ENCODE measurements around the gene PIGQ. TPM values are rescaled to one million over a fixed set of nuclear protein-coding genes. Genes with fewer than 3 reads are reported as not detected.

The PIGQ gene
- total RNA-seq, 4 donors from 2014 or later: 30.4 to 42.4 (median 36.8) TPM

DNA sequence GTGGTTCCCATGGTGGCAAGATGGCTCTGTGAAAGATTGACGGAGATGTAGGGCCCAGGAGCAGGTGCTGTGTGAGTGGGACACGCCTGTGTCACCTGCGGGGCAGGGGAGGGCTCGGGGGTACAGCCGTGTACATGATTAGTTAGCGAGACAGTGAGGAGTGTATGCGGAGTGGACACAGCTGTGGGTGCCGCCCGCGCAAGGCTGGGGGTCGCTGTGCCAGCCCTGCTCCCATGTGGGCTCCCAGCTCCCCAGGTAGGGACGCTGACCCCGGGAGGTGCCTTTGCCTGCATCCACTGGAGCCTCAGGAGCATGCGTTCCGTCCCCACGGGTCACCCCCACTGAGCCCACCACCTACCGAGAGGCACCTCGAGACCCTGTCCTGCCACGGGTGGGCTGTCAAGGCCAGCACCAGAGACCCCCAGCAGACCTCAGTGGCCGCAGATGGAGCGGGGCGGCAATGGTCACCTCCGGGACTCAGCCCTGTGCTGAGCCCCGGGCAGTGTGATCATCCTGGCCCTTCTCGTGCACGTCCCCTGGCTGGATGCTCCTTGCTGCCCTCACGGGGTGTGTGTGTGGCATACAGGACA lies 34.8 kb upstream of the PIGQ start:
- Histone ChIP-seq H3K27me3 (no peaks in the 10 kb centered on the region), H3K4me1 (peaks cover 0 to 38% (median 7%) of the 10 kb centered on the region in 3 donors), H3K9me3 (no peaks in the 10 kb centered on the region), H3K27ac (no peak overlapping the region), H3K4me3 (no peak overlapping the region), H3K36me3 (peaks cover 0 to 64% of the 10 kb centered on the region in 2 donors)
- ATAC-seq: no peak
- WGBS, 2 donors (ENCODE audit: low coverage in 1 of 2): 60% methylated on average over 1 of the region's 27 CpGs; no CpG with 5 or more reads in 1 of the 2 donors
- TF ChIP-seq POLR2A (IDR thresholded peaks at IDR 0.05) (no peak), POLR2AphosphoS5 (IDR thresholded peaks at IDR 0.05) (no peak), EP300 (IDR thresholded peaks at IDR 0.05) (no peak)
- TF ChIP-seq, protein P1, sequence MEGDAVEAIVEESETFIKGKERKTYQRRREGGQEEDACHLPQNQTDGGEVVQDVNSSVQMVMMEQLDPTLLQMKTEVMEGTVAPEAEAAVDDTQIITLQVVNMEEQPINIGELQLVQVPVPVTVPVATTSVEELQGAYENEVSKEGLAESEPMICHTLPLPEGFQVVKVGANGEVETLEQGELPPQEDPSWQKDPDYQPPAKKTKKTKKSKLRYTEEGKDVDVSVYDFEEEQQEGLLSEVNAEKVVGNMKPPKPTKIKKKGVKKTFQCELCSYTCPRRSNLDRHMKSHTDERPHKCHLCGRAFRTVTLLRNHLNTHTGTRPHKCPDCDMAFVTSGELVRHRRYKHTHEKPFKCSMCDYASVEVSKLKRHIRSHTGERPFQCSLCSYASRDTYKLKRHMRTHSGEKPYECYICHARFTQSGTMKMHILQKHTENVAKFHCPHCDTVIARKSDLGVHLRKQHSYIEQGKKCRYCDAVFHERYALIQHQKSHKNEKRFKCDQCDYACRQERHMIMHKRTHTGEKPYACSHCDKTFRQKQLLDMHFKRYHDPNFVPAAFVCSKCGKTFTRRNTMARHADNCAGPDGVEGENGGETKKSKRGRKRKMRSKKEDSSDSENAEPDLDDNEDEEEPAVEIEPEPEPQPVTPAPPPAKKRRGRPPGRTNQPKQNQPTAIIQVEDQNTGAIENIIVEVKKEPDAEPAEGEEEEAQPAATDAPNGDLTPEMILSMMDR (IDR thresholded peaks at IDR 0.05): no peak

DNA sequence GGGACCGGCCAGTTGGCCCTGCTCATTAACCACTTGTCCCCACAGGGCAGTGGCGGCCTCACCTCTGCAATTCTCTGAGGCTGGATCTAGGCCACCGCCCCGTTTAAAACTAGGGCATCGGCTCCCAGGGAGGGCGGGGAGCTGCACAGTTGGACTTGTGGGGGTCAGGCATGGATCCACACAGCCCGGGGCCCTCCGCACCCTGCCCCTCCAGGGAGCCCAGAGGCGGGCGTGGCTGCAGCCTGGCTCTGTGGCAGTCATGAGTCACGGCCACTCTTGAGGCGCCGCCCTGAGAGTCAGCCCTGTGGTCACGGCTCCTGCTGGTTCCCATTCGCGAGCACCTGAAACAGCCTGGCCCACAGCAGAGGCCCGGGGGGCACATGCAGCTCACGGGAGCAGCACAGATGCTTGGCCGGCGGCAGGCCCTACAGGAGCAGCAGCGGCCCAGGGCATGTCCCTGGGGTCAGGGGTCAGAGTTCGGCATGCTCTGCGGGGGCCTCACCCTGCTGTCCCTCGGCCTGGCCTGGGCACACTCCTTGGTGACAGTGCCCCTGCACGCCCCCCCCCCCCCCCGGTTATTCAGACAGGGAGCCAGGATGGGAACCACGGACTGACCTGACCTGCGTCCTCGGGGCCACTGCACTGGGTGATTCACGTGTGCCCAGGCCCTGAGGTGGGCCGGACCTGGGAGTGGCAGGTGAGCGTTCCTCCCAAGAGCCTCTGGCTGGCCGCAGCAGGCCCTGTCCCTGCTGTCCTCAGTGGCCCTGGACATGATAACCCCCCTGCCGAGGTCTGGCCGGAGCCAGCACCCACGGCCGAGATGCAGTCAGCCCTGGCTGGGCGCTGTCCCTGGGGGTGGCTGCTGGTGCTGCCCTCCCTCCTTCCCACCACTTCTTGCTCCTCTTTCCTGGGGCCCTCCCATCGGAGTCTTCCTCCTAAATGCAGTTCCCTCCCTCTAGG lies 34.0 kb upstream of the PIGQ start:
- H3K9me3 ChIP-seq: no peaks in the 10 kb centered on the region
- peak; percentile 56 for ATAC-seq
- no peak for TF ChIP-seq POLR2AphosphoS5 (IDR thresholded peaks at IDR 0.05)
- TF ChIP-seq EP300 (IDR thresholded peaks at IDR 0.05): no peak
- no peak for TF ChIP-seq POLR2A (IDR thresholded peaks at IDR 0.05)
- TF ChIP-seq, protein P1 (IDR thresholded peaks at IDR 0.05): no peak
- H3K4me3 ChIP-seq: no peak overlapping the region
- H3K27ac ChIP-seq: no peak overlapping the region
- WGBS, 2 donors (ENCODE audit: low coverage in 1 of 2): 97 to 100% methylated on average over 2 to 5 of the region's 39 CpGs
- no peaks in the 10 kb centered on the region for H3K27me3 ChIP-seq
- peaks cover 0 to 69% of the 10 kb centered on the region in 2 donors for H3K36me3 ChIP-seq
- peaks cover 0 to 31% (median 0%) of the 10 kb centered on the region in 3 donors for H3K4me1 ChIP-seq

DNA sequence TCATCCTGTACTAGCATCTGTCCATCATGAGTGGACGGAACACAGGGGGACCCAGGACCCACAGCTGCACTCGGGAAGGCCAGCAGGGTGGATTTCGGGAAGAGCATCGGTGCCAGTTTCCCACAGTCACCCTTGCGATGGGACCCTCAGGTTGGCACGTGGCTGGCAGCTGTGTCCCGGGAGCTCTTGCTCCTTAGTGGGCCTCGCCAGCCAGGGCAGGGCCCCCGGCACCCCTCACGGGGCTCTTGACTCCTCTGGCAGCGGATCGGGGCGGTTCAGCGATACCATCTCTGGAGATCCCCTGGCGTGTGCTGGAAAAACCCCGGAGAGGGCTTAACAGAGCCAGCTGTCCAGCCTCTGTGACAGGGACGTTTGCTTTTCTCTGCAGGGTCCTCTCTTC lies 33.0 kb upstream of the PIGQ start:
- no CpG with 5 or more reads among the region's 17 CpGs for WGBS, 2 donors (ENCODE audit: low coverage in 1 of 2)
- TF ChIP-seq POLR2A (IDR thresholded peaks at IDR 0.05) (no peak), EP300 (IDR thresholded peaks at IDR 0.05) (no peak), POLR2AphosphoS5 (IDR thresholded peaks at IDR 0.05) (no peak)
- TF ChIP-seq, protein P1 (IDR thresholded peaks at IDR 0.05): no peak
- H3K36me3 ChIP-seq: peaks cover 0 to 79% of the 10 kb centered on the region in 2 donors
- H3K9me3 ChIP-seq: no peaks in the 10 kb centered on the region
- H3K4me3 ChIP-seq: no peak overlapping the region
- H3K27me3 ChIP-seq: no peaks in the 10 kb centered on the region
- H3K27ac ChIP-seq: no peak overlapping the region
- H3K4me1 ChIP-seq: peaks cover 0 to 25% (median 0%) of the 10 kb centered on the region in 3 donors
- no peak for ATAC-seq

DNA sequence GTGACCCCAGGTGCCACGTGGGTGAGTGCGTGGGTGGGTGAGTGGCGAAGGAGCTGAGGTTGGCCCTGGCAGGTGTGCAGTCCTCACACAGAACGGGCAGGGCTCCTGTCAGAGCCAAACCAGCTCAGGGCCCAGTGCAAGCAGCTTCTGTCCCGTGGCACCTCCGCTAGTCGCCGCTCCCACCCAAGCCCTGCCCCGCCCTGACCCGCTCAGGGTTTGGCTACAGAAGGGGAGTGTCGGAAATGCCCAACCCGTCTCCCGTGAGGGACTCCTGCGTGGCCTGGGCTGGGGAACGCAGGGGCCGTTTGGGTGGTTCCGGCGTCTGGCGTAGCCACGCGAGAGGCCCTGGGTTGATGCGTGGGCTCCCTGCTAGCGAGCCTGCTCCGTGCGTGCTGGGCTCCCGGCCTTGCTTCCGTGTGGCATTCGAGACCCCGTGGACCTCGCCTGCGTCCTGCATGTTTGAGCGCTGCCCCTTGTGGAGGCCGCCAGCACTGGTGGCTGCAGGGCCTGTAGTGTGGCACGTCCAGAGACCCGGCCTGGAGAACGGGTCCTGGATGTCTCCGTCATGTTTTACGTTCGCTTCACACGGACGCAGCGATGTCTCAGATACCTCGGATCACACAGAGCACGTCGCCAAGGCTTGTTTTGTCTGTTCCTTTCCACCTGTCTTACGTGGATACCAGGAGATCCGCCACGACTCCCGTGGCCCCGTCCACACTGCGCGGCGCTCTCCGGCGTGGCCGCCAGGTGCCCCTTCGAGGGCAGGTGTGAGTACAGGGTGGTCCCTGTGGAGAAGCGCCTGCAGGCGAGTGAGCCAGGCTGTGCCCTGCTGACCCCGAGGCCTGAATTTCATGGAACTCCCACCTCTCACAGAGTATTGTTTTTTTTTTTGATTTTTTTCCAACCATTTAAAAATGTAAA lies 32.1 kb upstream of the PIGQ start:
- H3K4me1 ChIP-seq: peaks cover 0 to 25% (median 0%) of the 10 kb centered on the region in 3 donors
- no peaks in the 10 kb centered on the region for H3K27me3 ChIP-seq
- TF ChIP-seq POLR2A (IDR thresholded peaks at IDR 0.05): no peak
- no peak for TF ChIP-seq EP300 (IDR thresholded peaks at IDR 0.05)
- TF ChIP-seq POLR2AphosphoS5 (IDR thresholded peaks at IDR 0.05): no peak
- TF ChIP-seq, protein P1 (IDR thresholded peaks at IDR 0.05): no peak
- H3K27ac ChIP-seq: no peak overlapping the region
- H3K36me3 ChIP-seq: peaks cover 0 to 85% of the 10 kb centered on the region in 2 donors
- H3K9me3 ChIP-seq: no peaks in the 10 kb centered on the region
- WGBS, 2 donors (ENCODE audit: low coverage in 1 of 2): 92 to 96% methylated on average over 15 to 21 of the region's 60 CpGs
- no peak for ATAC-seq
- H3K4me3 ChIP-seq: no peak overlapping the region
